ENCODE results near the gene SETD3. TPM values are rescaled to one million over a fixed set of nuclear protein-coding genes. Genes with fewer than 3 reads are reported as not detected.

Gene SETD3
- total and polyA plus RNA-seq, 10 of the 15 experiments (the other 5 are each of a cell fraction or from before 2014, with no cell fraction given), result 11.3 to 44.2 (median 36.5) TPM

DNA sequence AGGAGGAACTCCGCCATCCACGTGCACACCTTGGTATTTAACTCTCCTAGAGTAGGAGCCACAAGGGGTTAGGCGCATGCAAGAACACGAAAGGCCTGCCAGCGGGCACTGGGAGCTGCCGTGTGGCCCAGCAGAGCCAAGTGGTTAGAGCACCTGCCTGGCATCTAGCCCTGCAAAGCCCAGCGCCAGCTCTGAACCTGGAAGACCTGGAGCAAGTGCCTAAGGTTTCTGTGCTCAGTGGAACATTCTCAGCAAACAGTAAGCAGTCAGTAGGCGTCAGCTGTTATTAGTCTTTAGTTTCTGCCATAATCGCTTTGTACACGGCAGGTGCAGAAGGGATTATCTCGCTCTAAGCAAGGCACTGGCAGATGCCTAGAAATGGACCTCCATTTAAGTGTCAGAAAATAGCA lies 55.4 kb downstream of the SETD3 start:
- H4K20me1 ChIP-seq (ENCODE audit: control insufficient read depth, insufficient read depth), result no peaks in the 10 kb centered on the region
- H2AFZ ChIP-seq (ENCODE audit: control insufficient read depth, low read depth, low read length), result no peak overlapping the region
- no peak for FAIRE-seq
- SMC1A ChIA-PET (ENCODE audit: uncharacterized antibody, unreplicated experiment), result interaction anchor here (0.7 kb wide), 1 partner anchor 244 kb away, joined by 4 read pairs; no protein-coding TSS in a partner anchor
- no peak overlapping the region for H3K27ac ChIP-seq (ENCODE audit: control insufficient read depth, insufficient read depth)
- H3K4me3 ChIP-seq, result no peak overlapping the region
- in situ Hi-C loops (cut with MboI), result no loop called here
- no peak overlapping the region for H3K9ac ChIP-seq (ENCODE audit: control insufficient read depth, insufficient read depth, low read length)
- POLR2A ChIA-PET, result no interaction called here
- TF ChIP-seq POLR2AphosphoS2 (IDR thresholded peaks at IDR 0.05; ENCODE audit: low read depth, low read length), result no peak
- no peak for TF ChIP-seq CBFB (IDR thresholded peaks at IDR 0.05; ENCODE audit: low read depth)
- no peak for TF ChIP-seq SP1 (IDR thresholded peaks at IDR 0.05; ENCODE audit: low read depth, low read length)
- no peak for TF ChIP-seq SREBF2 (IDR thresholded peaks at IDR 0.05; ENCODE audit: low read length)
- TF ChIP-seq MEF2A (IDR thresholded peaks at IDR 0.05; ENCODE audit: insufficient read depth, low read depth, low read length), result no peak
- TF ChIP-seq TCF12 (IDR thresholded peaks at IDR 0.05; ENCODE audit: low read depth, low read length), result no peak
- TF ChIP-seq RELB (IDR thresholded peaks at IDR 0.05; ENCODE audit: low read depth), result no peak
- no peak for TF ChIP-seq SUPT20H (IDR thresholded peaks at IDR 0.05; ENCODE audit: borderline replicate concordance, control insufficient read depth, low read depth, low read length)
- no peak for TF ChIP-seq TCF7 (IDR thresholded peaks at IDR 0.05; ENCODE audit: borderline replicate concordance)
- TF ChIP-seq CHD4 (IDR thresholded peaks at IDR 0.05), result no peak
- TF ChIP-seq SMARCA5 (IDR thresholded peaks at IDR 0.05), result no peak
- TF ChIP-seq ZBED1 (IDR thresholded peaks at IDR 0.05; ENCODE audit: borderline replicate concordance), result no peak
- TF ChIP-seq, protein P1, sequence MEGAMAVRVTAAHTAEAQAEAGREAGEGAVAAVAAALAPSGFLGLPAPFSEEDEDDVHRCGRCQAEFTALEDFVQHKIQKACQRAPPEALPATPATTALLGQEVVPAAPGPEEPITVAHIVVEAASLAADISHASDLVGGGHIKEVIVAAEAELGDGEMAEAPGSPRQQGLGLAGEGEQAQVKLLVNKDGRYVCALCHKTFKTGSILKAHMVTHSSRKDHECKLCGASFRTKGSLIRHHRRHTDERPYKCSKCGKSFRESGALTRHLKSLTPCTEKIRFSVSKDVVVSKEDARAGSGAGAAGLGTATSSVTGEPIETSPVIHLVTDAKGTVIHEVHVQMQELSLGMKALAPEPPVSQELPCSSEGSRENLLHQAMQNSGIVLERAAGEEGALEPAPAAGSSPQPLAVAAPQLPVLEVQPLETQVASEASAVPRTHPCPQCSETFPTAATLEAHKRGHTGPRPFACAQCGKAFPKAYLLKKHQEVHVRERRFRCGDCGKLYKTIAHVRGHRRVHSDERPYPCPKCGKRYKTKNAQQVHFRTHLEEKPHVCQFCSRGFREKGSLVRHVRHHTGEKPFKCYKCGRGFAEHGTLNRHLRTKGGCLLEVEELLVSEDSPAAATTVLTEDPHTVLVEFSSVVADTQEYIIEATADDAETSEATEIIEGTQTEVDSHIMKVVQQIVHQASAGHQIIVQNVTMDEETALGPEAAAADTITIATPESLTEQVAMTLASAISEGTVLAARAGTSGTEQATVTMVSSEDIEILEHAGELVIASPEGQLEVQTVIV (IDR thresholded peaks at IDR 0.05; ENCODE audit: borderline replicate concordance, partially characterized antibody), result no peak
- no peak for TF ChIP-seq NKRF (conservative IDR thresholded peaks at IDR 0.05)
- no peak for TF ChIP-seq FOS (IDR thresholded peaks at IDR 0.05; ENCODE audit: borderline replicate concordance, extremely low read depth, insufficient read length)
- no peak for TF ChIP-seq YY1 (IDR thresholded peaks at IDR 0.05; ENCODE audit: low read depth, low read length)
- 98% methylated on average over 11 of the region's 11 CpGs for whole genome bisulfite sequencing (ENCODE audit: insufficient coverage, insufficient replicate concordance, low lambda C conversion rate, missing lambda C conversion rate)
- CTCF ChIA-PET, result interaction anchor here (0.6 to 1.3 kb wide), 2 partner anchors 9 to 31 kb away, joined by 3 to 8 read pairs; no protein-coding TSS in a partner anchor
- H3K9me3 ChIP-seq (replicated peaks; ENCODE audit: control insufficient read depth, insufficient read depth, low read length), result peaks cover 3% of the 10 kb centered on the region; the same call in 2 of the 3 replicates
- intact Hi-C loops (cut with micrococcal nuclease; ENCODE audit: unreplicated experiment), result no loop called here
- H3K36me3 ChIP-seq (ENCODE audit: control insufficient read depth in 2 of 2, insufficient read depth in 2 of 2, low read length in 1 of 2), result peaks cover 6 to 7% of the 10 kb centered on the region in 2 experiments; a peak in 3 of 4 replicates
- no peak for DNase-seq (ENCODE audit: low read depth, low spot score)
- no peak overlapping the region for H3K4me2 ChIP-seq (ENCODE audit: control insufficient read depth, insufficient read depth)
- no peaks in the 10 kb centered on the region for H3K27me3 ChIP-seq (replicated peaks in 1 of 2; ENCODE audit: control insufficient read depth in 2 of 2, insufficient read depth in 2 of 2, low read length in 1 of 2)
- H3K4me1 ChIP-seq (ENCODE audit: control insufficient read depth, insufficient read depth, low read length), result no peaks in the 10 kb centered on the region
- no peak for ATAC-seq
- no peaks in the 10 kb centered on the region for H3K79me2 ChIP-seq (ENCODE audit: control insufficient read depth, insufficient read depth, low read length)
- no TSS peak for BruUV-seq (replicated peaks)
- RAD21 ChIA-PET (ENCODE audit: unreplicated experiment), result interaction anchor here (2.2 kb wide), 1 partner anchor 9 kb away, joined by 5 read pairs; no protein-coding TSS in a partner anchor

Data from GM12878 (cell line).